Thoracic aorta (tissue), 2 donors: ENCODE data around the gene KRTAP4-16. TPM values are rescaled to one million over a fixed set of nuclear protein-coding genes. Genes with fewer than 3 reads are reported as not detected.
"Not testable (repeated sequence)": the region's sequence is repeated elsewhere in the genome, so short reads cannot be mapped to it uniquely, and the experiment has no call there.

Experiments
- ATAC-seq: fragments of 150-250 bp; one replicate; pipeline ENCODE4 v1.8.0; 2017; ENCODE audit warnings: low read depth; ENCODE audit not compliant: insufficient number of reproducible peaks, low FRiP score
- DNase-seq: peaks from one replicate; pipeline ENCODE4 v3.0.0-alpha.2; 2020; ENCODE audit warnings: low spot score
- H3K27ac ChIP-seq, 2 donors: fragments of 200-600 bp; sonication (generic); 1 replicate in 1 of 2; 2 replicates in 1 of 2; pipeline ENCODE4 v1.5.1; 2016; ENCODE audit warnings: mild to moderate bottlenecking in 2 of 2, moderate library complexity in 2 of 2
- H3K27me3 ChIP-seq: fragments of 200-600 bp; sonication (generic); replicated peaks from 2 replicates; pipeline ENCODE4 v1.6.0; 2016; ENCODE audit warnings: mild to moderate bottlenecking; ENCODE audit not compliant: insufficient read depth
- H3K36me3 ChIP-seq: fragments of 200-600 bp; sonication (generic); one replicate; pipeline ENCODE4 v1.5.1; 2016
- H3K4me1 ChIP-seq, 2 donors: fragments of 200-600 bp; sonication (generic); 1 replicate in 1 of 2; 2 replicates in 1 of 2; pipeline versions ENCODE4 v1.5.1 to v1.6.0; 2016; ENCODE audit warnings: low read depth in 2 of 2, mild to moderate bottlenecking in 1 of 2; ENCODE audit not compliant: control insufficient read depth in 1 of 2
- H3K4me3 ChIP-seq: fragments of 200-600 bp; sonication (generic); 2 replicates; pipeline ENCODE4 v1.5.1; 2016; ENCODE audit warnings: mild to moderate bottlenecking
- H3K9me3 ChIP-seq: fragments of 200-600 bp; sonication (generic); 2 replicates; pipeline ENCODE4 v1.5.1; 2016
- CTCF ChIP-seq: fragments of 200-600 bp; sonication (generic); IDR thresholded peaks from one replicate; pipeline ENCODE4 v1.5.1; 2019; ENCODE audit warnings: antibody characterized with exemption
- total RNA-seq, 2 donors: library from RNA; depleted of rRNA; stranded (reverse); fragments of >200 nt; gene quantifications; one replicate each; pipeline versions ENCODE4 v1.1.0 to v1.2.3, GENCODE V29; 2016

Gene KRTAP4-16
- total RNA-seq, result not detected

- no peak within 1 kb of the TSS for H3K4me3 ChIP-seq
- H3K9me3 ChIP-seq, result no peaks in the 10 kb centered on the region
- H3K27me3 ChIP-seq, result no peaks in the 10 kb centered on the region
- ATAC-seq (no peak), DNase-seq (no peak)
- H3K27ac ChIP-seq, result no peak within 1 kb of the TSS
- H3K4me1 ChIP-seq, result no peaks in the 10 kb centered on the region
- no peaks in the 10 kb centered on the region for H3K36me3 ChIP-seq
- no peak for TF ChIP-seq CTCF
Observed at GRCh38 chr17:41101586-41102259, at the start of gene KRTAP4-16. TSS of gene KRTAP4-16 (minus strand) at chr17:41102209. CDS start at chr17:41102209, 0 bp downstream.

- no peak for ATAC-seq
- no peak for TF ChIP-seq CTCF
Observed at GRCh38 chr17:41151525-41151924, 49.5 kb upstream of the KRTAP4-16 start.

GRCh38 chr17:41150026-41150425, 48.0 kb upstream of the KRTAP4-16 start:
- DNase-seq (no peak), ATAC-seq (no peak)
- no peak overlapping the region for H3K27ac ChIP-seq
- H3K9me3 ChIP-seq, result no peaks in the 10 kb centered on the region
- TF ChIP-seq CTCF, result no peak
- no peaks in the 10 kb centered on the region for H3K27me3 ChIP-seq
- no peaks in the 10 kb centered on the region for H3K36me3 ChIP-seq
- H3K4me3 ChIP-seq, result no peak overlapping the region
- no peaks in the 10 kb centered on the region for H3K4me1 ChIP-seq

More at GRCh38 chr17:41151525-41151924, 49.5 kb upstream of the KRTAP4-16 start:
- Histone ChIP-seq H3K27me3 (no peaks in the 10 kb centered on the region), H3K27ac (no peak overlapping the region), H3K36me3 (no peaks in the 10 kb centered on the region), H3K4me3 (no peak overlapping the region), H3K9me3 (no peaks in the 10 kb centered on the region), H3K4me1 (no peaks in the 10 kb centered on the region)
- no peak for DNase-seq

GRCh38 chr17:41149652-41149985, 47.6 kb upstream of the KRTAP4-16 start, which contains the start of gene KRTAP4-5:
TSS of gene KRTAP4-5 (minus strand) at chr17:41149825. CDS start at chr17:41149767, 58 bp downstream.
- ATAC-seq (no peak), DNase-seq (no peak)
- Histone ChIP-seq H3K27ac (no peak within 1 kb of the TSS), H3K9me3 (no peaks in the 10 kb centered on the region), H3K36me3 (no peaks in the 10 kb centered on the region), H3K27me3 (no peaks in the 10 kb centered on the region), H3K4me3 (no peak within 1 kb of the TSS), H3K4me1 (no peaks in the 10 kb centered on the region)
- TF ChIP-seq CTCF, result no peak

- ATAC-seq, H3K4me3 ChIP-seq: not testable (repeated sequence)
Observed at GRCh38 chr17:41148971-41149651, 47.1 kb upstream of the KRTAP4-16 start.

More at GRCh38 chr17:41148971-41149651, 47.1 kb upstream of the KRTAP4-16 start:
- H3K4me1 ChIP-seq, H3K9me3 ChIP-seq, H3K36me3 ChIP-seq, H3K27me3 ChIP-seq, H3K27ac ChIP-seq, DNase-seq: not testable (repeated sequence)
